GM12865 (cell line): ENCODE measurements around the gene SCAPER.
"Not testable (repeated sequence)": the region's sequence is repeated elsewhere in the genome, so short reads cannot be mapped to it uniquely, and the experiment has no call there.

Experiments used
- DNase-seq: peaks from one replicate; pipeline ENCODE4 v3.0.0; 2010; ENCODE audit warnings: low read depth
- H3K4me3 ChIP-seq: 2 replicates; pipeline ENCODE4 v1.5.1; 2011; ENCODE audit warnings: mild to moderate bottlenecking, low read depth, low read length, control low read depth
- CTCF ChIP-seq: IDR thresholded peaks from 2 replicates; pipeline ENCODE4 v1.5.1; 2011; ENCODE audit warnings: low read length, control low read depth, low read depth, inconsistent platforms; ENCODE audit not compliant: insufficient read depth; ENCODE audit errors: missing control alignments

Gene SCAPER

GRCh38 chr15:76447728-76448441, 457.3 kb downstream of the SCAPER start:
- no peak overlapping the region for H3K4me3 ChIP-seq
- no peak for DNase-seq
- no peak for TF ChIP-seq CTCF

- no peak for DNase-seq
- no peak overlapping the region for H3K4me3 ChIP-seq
- no peak for TF ChIP-seq CTCF
Measured at GRCh38 chr15:76440441-76440840, 464.7 kb downstream of the SCAPER start.

- no peak for TF ChIP-seq CTCF
- DNase-seq: no peak
- H3K4me3 ChIP-seq: no peak overlapping the region
Measured at GRCh38 chr15:76439542-76439941, 465.6 kb downstream of the SCAPER start.

GRCh38 chr15:76433798-76434400, 471.2 kb downstream of the SCAPER start:
- TF ChIP-seq CTCF: no peak
- DNase-seq: peak; percentile 33
- no peak overlapping the region for H3K4me3 ChIP-seq

GRCh38 chr15:76433036-76433435, 472.1 kb downstream of the SCAPER start:
- DNase-seq, H3K4me3 ChIP-seq: not testable (repeated sequence)

GRCh38 chr15:76432604-76433003, 472.5 kb downstream of the SCAPER start:
- H3K4me3 ChIP-seq: no peak overlapping the region
- DNase-seq: no peak
- no peak for TF ChIP-seq CTCF

GRCh38 chr15:76431971-76432370, 473.2 kb downstream of the SCAPER start:
- DNase-seq: no peak
- no peak for TF ChIP-seq CTCF
- no peak overlapping the region for H3K4me3 ChIP-seq

- not testable (repeated sequence) for DNase-seq, H3K4me3 ChIP-seq
Measured at GRCh38 chr15:76430711-76431110, 474.4 kb downstream of the SCAPER start.
